Effector CD4-positive, alpha-beta T cell (primary cell): ENCODE data around the gene PPP6R1.

Experiments
- DNase-seq: peaks from one replicate; pipeline ENCODE4 v3.0.0-alpha.2; 2020

Gene PPP6R1

DNA sequence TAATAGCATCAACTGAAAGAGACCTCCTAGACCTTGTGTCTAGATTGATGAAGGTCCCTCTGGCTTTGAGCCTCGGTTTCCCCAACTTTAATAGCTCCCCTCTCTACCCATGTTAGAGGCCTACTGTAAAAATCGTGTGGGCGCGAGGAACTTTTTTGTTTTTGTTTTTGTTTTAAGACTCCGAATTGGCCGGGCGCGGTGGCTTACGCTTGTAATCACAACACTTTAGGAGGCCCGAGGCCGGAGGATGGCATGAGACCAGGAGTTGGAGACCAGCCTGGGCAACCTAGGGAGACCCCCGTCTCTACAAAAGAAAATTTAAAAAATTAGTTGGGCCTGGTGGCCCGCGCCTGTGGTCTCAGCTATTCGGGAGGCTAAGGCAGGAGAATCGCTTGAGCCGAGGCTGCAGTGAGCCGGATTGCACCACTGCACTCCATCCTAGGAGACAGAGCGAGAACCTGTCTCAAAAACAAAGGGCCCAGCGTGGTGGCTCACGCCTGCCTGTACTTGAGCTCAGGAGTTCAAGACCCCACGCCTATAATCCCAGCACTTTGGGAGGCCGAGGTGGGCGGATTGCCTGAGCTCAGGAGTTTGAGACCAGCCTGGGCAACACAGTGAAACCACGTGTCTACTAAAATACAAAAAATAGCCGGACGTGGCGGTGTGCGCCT is 858 bp upstream of the PPP6R1 start:
- DNase-seq = no peak

DNA sequence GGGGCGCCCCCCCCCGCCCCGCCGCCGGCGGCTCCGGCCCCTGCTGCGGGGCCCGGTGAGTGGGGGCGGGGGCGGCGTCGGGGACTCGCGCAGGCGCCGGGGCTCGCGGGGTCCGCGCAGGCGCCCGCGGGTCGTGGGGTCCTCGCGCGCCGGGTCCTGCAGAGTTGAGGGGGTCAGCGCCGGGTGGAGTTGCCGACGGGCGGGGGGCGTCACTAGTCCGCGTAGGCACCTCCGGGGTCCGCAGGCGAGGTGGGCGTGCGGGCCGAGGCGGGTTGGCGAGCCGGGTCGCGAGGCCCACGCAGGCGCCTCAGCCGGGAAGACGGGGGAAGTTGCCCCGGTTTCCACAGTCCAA is 365 bp downstream of the PPP6R1 start:
- peak; percentile 40 for DNase-seq

DNA sequence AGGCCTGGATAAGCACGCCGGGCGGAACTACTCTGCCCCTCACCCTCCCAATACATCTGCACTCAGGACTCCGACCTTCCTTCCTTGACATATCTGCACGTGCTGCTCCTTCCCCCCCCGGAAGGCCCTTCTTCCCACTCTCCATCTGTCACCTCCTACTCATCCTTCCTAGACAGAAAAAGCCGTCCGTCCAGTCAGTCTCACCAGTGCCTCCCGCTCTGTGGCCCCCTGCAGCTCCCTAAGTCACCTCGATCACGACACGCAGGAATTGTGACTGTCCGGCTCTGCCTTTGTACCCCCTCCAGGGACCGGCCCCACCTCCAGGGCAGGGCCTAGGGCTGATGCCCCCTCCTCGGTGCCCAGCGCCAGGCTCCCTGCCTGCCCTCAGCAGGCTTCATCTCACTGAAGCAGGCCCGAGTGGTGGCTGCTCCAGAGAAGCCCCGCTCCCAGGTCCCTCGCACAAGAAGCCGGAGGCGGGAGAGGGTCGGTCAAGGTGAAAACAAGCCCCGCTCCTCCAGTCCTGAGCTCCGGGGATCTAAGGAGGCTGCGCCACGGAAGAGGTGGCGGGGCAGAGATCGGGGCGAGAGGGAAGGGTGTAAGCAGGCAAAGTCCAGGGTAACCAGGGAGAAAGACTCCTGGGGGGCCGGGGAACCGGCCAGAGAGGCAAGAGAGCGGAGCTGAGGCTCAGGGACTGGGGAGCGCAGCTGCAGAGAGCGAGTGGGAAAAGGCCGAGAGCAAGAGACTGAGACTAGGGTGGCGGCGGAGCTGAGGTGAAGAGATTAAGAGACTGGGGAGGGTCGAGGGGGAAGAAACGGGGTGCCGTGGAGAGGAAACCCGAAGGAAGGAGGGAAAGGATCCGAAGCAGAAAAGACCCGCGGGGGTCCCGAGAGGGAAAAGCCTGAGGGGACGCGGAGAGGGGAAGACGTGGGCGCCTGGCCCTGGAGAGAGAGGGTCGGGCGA is 1.1 kb downstream of the PPP6R1 start:
- DNase-seq = no peak

DNA sequence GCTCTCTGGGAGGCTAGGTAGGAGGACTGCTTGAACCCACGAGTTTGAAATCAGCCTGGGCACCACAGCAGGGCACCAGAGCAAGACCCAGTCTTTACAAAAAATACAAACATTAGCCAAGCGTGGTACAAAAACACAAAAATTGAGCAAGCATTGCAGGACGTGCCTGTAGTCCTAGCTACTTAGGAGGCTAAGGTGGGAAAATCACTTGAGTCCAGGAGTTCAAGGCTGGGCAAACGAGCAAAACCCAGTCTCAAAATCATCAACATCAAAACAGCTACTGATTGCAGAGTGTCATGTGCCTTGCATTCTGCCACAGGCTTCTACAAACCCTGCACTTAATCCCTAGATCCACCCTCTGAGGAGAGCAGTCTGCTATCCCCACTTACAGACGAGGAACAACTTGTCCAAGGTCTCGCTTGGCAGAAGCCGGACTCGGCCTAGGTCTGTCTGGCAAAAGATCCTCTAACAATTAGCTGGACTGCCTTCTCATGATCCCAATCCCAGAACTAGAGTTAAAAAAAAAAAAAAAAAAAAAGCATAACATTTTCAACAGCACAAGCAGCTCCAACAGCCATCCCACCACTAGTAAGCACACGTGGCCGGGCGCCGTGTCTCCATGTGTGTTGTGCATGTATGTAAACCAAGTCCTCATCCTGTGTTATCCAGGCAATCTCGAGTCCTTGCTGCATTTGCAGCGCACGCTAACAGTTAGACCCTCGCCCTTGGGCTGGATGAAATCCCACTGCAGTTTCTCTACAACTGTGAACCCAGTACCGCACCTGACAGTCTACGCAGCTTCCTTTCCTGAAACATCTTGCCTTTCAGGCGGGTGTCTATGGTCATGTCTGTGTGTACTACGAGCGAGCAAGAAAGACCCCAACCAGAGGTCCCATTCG is 2.0 kb downstream of the PPP6R1 start:
- no peak for DNase-seq

- DNase-seq = peak; percentile 25
Measured at GRCh38 chr19:55255618-55256423, 3.0 kb downstream of the PPP6R1 start.

GRCh38 chr19:55254625-55254977 is 4.2 kb downstream of the PPP6R1 start:
- no peak for DNase-seq

DNA sequence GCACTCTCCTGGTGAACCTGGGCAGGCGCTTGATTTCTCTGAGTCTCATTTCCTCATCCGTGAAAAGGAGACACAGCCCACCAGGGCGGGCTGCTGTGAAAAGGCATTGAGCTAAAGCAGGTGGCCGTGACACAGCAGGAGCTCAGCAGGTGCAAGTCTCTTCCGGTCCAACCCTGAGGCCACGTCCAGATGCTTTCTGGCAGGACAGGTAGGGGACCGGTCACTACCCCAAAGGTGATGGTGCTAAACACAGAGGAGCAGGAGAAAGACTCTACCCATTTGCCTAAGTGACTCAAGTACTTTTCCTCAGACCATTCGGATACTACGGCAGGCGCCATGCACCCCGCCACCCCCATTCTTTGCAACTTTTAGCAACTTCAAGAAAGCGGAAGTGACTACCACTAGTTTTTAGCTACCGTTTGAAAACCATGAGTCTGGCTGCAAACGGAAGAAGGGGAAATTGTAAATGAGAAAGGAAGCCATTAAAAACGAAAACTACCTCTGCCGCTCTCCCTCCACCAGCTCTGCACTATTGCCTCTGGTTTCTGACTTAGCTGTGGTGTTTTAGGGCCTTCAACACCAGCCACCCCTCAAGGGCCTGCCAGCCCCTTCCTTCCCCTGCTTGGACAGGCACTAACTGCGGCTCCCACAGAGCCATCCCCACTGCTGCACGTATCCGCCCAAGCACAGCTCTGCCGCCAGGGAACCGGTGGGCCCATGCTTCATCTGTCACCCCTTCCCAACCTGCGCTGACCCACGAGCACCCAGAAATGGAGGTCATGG is 4.8 kb downstream of the PPP6R1 start:
- DNase-seq = peak; percentile 57

GRCh38 chr19:55252760-55253663 is 5.8 kb downstream of the PPP6R1 start:
- no peak for DNase-seq

DNA sequence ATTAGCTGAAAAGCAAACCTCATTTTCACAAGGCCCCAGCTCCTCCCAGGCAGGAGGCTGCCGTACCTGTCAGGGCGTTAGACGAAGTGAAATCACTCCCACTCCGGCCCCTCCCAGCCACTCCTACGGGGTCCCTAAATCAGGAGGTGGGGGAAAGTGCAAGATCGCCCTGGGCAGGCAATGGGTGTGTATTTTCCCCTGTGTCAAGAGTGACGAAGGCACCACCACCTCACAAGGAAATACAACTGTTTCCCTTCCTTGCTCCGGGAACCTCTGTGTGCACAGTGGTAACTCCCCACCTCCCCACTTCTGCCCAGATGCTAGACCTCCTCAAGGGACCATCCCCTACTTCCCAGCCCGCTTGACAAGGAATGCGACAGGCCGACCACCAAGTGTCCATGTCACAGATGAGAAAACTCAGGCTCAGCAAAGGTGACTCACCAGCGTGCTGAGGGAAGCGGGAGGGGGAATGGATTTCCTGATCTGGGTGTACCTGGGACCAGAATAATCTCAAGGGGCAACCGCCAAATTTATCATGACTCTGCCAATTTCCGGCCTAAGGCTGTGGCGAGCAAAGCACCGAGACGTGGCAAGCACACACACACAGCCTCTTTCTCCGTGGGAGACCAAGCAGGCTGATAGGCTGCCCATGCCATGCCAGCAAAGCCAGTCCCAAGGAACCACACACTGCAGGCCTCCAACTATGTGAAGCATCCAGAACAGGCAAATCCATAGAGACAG is 7.3 kb downstream of the PPP6R1 start:
- DNase-seq = peak; percentile 35

DNA sequence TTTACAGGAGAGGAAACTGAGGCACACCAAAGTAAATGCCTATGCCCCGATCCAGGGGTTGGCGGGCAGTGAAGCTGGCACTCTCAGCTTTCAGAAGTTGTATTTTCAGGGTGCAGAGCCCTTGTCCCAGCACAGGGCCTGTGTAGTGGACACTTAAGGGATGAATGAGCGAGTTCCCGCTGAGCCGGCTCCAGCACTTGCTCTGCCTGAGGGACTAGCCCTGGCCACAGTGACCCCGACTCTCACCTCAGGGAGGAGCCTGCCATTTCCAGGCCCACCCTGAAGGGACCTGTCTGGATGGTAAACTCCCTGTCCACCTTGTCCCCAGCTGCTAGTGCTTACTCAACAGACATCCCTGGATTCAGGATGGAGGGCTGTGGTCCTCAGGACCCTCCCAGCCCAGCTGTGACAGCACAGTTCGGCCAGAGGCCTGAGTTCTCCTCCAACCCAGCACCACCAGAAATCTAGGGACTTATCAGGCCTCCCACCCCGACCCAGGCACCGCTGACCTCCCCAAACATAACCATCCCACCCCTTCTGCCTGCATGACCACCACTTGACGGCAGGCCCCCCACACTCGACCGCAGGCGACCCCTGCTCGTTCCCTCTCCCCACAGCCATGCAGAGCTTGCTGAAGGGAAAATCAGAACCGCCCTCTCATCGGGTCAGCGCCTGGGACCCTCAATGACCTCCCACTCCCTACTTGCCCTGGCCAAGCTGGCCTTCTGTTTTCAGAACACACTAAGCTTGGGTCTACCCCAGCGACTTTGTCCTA is 8.4 kb downstream of the PPP6R1 start:
- DNase-seq = no peak

DNA sequence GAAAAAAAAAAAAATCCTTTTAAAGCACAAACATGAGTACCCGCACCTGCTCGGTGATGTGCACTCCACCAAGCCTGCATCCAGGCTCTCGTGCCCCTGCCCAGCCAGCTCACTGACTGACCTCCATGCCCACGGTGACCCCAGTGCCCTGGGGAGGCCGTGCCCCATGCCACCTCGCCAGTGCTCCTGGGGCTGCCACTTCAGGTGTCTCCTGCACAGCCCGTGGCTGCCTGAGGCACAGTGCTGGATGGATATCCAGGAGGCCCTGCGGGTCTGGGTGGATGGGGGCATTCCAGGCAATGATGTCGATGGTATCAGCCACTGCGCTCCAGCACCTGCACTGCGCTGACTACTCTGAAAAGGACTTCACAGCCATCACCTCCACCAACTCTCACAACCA is 9.0 kb downstream of the PPP6R1 start:
- DNase-seq = no peak

DNA sequence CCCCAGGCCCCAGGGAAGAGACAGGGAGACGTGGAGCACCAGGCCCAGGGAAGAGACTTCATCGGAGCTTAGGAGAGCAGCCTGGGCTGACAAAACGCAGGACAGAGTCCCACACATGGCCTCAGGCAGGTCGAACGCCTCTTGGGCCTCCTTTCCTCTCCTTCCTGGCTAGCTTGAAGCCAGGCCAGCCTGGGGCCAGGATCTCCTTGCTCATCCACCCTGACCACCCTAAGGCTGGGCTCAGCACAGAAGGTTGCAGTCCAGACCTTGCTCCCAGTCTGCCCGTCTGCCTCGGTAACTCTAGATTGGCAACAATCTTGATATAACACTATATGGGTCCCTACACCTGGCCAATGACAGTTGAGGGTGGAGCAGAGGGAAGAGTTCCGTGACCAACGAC is 10.1 kb downstream of the PPP6R1 start:
- no peak for DNase-seq

DNA sequence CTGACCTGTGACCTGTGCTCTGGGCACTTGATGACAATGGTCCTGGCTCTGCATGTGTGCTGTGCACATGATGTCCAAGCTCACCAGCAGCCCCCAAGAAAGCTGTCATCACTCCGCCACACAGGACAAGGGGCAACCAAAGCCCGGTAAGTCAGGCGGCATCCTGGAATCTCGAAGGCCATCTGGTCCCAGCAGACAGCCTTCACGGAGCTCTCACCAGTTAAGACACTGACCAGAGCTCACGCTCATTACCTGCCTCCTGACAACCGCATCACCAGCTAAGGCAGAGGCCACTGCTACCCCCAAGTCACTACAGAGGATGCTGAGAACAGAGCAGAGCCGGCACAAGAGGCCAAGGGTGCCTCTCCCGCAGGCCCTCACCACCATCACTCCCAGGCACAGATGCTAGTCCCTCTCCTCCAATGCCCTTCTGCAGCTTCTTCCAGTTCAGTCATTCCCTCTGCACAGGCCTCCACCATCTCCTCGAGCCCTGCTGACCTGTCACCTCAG is 10.6 kb downstream of the PPP6R1 start:
- DNase-seq = no peak

GRCh38 chr19:55247621-55248099 is 11.2 kb downstream of the PPP6R1 start:
- DNase-seq = no peak

DNA sequence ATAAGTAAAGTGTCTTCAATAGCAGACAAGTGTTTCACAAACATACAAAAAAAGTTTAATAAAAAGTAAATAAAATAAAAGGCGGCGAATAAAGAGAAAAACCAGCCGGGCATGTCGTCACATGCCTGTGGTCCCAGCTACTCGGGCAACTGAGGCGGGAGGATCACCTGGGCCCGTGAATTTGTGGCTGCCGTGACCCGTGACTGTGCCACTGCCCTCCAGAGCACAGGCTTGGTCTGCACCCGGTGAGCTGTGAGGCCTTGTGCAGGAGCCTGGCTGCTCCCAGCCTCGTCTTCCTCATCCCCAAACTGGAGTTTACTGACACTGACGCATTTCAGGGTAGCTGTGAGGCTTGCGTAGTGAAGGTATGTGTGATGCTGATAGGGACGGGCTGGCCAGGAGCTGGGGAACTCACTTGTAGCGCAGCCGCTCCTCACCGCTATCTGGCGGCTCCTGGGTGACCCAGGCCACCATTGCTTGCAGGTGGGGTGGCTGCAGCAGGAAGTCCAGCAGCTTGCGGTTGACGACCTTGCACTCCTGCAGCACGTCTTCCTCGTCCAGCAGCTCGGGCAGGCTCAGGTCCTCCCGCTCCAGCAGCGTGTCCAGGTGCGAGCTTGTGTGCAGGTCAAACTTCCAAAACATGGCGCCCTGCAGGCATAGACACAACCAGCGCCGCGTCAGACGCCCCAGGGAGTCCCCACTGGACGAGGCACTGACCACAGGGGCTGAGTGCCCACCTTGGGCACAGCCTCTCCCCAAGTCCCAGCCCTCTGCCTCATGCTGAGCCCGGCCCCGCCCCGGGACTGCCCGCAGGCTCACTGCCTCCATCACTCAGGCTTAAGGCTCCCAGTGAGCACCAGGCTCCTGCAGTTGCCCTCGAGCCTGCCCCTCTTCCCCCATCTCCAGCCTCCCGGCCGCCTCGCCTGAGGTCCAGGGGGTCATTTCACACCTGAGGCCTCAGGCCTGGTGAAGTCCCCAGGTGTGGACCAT is 12.1 kb downstream of the PPP6R1 start:
- DNase-seq = no peak

DNA sequence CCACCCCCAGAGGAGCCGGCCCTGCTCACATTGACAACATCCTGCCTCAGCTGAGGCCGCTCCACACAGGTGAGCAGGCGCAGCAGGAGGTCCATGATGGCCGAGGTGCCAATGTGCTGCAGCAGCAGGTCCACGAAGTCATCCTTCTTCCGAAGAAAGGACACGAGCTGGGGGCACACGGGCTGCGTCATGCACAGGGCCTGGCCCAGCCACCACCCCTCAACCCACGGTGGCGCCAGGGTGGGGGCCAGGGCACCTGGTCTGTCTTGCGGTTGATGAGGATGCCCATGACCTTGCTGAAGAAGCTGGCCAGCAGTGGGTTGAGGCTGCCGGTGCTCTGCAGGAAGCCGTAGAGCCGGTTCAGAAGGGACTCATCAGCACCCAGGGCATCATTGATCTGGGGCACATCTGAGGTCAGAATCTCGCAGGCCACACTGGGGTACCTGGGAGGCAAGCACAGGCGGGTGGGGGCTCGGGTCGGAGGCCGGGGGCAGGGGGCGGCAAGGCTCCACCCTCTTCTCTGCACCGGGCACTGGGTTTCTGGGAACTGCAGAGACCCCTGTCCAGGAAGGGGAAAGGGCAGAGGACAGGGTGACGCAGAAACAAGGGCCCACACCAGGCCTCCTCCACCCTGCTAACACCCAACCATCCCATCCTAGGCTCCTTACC is 13.4 kb downstream of the PPP6R1 start:
- DNase-seq = no peak
